ENCODE measurements around the gene NISCH. TPM values are rescaled to one million over a fixed set of nuclear protein-coding genes. Genes with fewer than 3 reads are reported as not detected.

The NISCH gene
- total and polyA plus RNA-seq, 2 of the 8 experiments (the other 6 are each of a cell fraction or from before 2014, with no cell fraction given), result 71.2 to 71.9 TPM

DNA sequence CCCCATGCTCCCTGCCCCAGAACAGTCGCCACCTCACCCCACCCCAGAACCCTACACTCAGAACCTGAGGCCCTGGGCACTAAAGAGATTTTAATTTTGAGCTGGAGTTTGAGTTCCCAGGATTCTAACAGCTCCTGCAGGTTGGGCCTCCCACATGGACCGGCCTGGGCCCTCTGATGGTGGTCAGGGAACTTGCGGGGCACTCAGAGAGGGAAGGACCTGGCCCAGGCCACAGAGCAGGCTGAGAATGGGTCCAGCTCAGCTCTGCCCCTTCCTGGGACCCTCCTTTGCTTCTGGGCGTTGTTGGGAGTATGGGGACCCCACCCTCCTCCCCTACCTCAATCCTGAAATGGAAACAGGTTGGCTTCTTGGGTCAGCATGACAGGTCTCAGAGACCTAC, 9.4 kb upstream of the NISCH start (continued):
- TF ChIP-seq, protein P1, sequence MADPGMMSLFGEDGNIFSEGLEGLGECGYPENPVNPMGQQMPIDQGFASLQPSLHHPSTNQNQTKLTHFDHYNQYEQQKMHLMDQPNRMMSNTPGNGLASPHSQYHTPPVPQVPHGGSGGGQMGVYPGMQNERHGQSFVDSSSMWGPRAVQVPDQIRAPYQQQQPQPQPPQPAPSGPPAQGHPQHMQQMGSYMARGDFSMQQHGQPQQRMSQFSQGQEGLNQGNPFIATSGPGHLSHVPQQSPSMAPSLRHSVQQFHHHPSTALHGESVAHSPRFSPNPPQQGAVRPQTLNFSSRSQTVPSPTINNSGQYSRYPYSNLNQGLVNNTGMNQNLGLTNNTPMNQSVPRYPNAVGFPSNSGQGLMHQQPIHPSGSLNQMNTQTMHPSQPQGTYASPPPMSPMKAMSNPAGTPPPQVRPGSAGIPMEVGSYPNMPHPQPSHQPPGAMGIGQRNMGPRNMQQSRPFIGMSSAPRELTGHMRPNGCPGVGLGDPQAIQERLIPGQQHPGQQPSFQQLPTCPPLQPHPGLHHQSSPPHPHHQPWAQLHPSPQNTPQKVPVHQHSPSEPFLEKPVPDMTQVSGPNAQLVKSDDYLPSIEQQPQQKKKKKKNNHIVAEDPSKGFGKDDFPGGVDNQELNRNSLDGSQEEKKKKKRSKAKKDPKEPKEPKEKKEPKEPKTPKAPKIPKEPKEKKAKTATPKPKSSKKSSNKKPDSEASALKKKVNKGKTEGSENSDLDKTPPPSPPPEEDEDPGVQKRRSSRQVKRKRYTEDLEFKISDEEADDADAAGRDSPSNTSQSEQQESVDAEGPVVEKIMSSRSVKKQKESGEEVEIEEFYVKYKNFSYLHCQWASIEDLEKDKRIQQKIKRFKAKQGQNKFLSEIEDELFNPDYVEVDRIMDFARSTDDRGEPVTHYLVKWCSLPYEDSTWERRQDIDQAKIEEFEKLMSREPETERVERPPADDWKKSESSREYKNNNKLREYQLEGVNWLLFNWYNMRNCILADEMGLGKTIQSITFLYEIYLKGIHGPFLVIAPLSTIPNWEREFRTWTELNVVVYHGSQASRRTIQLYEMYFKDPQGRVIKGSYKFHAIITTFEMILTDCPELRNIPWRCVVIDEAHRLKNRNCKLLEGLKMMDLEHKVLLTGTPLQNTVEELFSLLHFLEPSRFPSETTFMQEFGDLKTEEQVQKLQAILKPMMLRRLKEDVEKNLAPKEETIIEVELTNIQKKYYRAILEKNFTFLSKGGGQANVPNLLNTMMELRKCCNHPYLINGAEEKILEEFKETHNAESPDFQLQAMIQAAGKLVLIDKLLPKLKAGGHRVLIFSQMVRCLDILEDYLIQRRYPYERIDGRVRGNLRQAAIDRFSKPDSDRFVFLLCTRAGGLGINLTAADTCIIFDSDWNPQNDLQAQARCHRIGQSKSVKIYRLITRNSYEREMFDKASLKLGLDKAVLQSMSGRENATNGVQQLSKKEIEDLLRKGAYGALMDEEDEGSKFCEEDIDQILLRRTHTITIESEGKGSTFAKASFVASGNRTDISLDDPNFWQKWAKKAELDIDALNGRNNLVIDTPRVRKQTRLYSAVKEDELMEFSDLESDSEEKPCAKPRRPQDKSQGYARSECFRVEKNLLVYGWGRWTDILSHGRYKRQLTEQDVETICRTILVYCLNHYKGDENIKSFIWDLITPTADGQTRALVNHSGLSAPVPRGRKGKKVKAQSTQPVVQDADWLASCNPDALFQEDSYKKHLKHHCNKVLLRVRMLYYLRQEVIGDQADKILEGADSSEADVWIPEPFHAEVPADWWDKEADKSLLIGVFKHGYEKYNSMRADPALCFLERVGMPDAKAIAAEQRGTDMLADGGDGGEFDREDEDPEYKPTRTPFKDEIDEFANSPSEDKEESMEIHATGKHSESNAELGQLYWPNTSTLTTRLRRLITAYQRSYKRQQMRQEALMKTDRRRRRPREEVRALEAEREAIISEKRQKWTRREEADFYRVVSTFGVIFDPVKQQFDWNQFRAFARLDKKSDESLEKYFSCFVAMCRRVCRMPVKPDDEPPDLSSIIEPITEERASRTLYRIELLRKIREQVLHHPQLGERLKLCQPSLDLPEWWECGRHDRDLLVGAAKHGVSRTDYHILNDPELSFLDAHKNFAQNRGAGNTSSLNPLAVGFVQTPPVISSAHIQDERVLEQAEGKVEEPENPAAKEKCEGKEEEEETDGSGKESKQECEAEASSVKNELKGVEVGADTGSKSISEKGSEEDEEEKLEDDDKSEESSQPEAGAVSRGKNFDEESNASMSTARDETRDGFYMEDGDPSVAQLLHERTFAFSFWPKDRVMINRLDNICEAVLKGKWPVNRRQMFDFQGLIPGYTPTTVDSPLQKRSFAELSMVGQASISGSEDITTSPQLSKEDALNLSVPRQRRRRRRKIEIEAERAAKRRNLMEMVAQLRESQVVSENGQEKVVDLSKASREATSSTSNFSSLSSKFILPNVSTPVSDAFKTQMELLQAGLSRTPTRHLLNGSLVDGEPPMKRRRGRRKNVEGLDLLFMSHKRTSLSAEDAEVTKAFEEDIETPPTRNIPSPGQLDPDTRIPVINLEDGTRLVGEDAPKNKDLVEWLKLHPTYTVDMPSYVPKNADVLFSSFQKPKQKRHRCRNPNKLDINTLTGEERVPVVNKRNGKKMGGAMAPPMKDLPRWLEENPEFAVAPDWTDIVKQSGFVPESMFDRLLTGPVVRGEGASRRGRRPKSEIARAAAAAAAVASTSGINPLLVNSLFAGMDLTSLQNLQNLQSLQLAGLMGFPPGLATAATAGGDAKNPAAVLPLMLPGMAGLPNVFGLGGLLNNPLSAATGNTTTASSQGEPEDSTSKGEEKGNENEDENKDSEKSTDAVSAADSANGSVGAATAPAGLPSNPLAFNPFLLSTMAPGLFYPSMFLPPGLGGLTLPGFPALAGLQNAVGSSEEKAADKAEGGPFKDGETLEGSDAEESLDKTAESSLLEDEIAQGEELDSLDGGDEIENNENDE (IDR thresholded peaks at IDR 0.05; ENCODE audit: insufficient replicate concordance, low read length), result no peak
- TF ChIP-seq USF2 (IDR thresholded peaks at IDR 0.05; ENCODE audit: low read length), result no peak
- no peak for TF ChIP-seq ZNF274 (IDR thresholded peaks at IDR 0.05; ENCODE audit: borderline replicate concordance, extremely low read depth, low read length)
- no peak for TF ChIP-seq CHD1 (IDR thresholded peaks at IDR 0.05; ENCODE audit: low read depth, low read length)
- TF ChIP-seq CHD2 (IDR thresholded peaks at IDR 0.05; ENCODE audit: low read length), result no peak
- no peak for TF ChIP-seq KDM1A (IDR thresholded peaks at IDR 0.05; ENCODE audit: borderline replicate concordance, low read length)
- no peak for TF ChIP-seq POLR2A (IDR thresholded peaks at IDR 0.05; ENCODE audit: control extremely low read depth in 1 of 2, low read depth in 2 of 2, low read length in 2 of 2)
- no peak for TF ChIP-seq MAX (IDR thresholded peaks at IDR 0.05)
- TF ChIP-seq POU5F1 (IDR thresholded peaks at IDR 0.05; ENCODE audit: low read depth, low read length), result no peak

Measured in H1 (cell line).